ENCODE measurements around the gene IBSP.

The IBSP gene

DNA sequence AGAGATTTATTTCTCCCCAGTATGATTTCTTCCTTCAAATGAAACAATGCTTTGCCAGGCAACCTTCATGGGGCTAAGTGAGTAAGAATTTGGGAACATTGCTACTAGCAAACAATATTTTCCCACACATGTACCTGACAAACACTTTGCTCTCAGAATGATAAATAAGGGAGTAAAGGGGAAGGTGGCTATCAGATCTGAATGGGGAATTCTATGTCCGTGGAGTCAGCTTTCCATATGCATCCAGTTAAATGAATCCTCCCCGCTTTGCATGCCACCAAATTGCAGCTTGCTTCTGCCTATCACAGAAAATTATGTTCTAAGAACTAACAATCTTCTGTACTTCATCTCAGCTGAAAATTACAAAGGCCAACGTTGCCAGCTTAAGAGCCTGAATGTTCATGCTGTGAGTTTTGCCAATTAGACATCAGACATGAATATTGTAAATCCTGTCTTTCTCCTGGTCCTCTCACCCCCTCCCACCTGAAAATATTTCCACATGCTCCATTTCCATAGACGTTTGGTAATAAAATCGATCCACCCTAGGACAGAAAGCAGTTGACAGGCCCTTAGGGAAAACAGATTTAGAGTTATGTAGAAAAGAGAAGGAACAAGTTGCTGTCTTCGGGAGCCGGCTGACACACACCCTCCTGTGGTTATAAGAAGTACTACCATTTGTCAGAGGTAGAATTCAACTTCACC lies 39.7 kb downstream of the IBSP start:
- no peak for DNase-seq

DNA sequence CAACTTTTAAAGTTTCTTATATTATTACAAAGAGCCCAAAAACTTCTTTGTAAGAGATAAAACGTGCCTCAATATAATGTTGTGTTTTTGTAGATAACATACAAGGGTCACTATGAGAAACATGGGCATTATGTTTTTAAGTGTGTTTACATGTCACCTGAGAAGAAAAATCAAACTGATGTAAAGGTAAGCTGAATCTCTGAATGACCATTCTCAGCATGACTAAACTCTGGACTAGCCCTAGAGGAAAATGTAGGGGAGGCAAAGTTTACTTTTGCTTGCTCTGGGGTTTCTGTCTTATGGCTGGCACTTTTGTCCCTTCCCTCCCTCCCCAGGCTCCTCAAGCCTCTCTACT lies 40.2 kb downstream of the IBSP start:
- DNase-seq = no peak

DNA sequence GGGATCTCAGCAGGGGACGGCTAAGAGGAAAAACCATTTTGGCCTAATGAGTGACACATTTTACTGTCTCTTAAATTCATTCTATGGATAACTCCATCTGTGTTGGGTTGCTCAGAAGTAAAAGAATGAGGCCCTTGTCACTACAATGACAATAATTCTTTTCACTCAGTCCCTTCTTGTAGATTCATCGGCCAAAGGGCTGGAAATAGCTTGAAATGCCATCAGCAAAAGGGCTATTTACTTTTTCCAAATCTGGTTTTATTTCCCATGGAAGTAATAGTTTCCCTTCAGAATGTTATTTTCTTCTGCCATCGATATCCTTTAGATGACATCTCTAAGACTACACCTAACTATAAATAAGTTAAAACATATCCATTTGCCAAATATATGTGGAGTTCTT lies 40.8 kb downstream of the IBSP start:
- no peak for DNase-seq

DNA sequence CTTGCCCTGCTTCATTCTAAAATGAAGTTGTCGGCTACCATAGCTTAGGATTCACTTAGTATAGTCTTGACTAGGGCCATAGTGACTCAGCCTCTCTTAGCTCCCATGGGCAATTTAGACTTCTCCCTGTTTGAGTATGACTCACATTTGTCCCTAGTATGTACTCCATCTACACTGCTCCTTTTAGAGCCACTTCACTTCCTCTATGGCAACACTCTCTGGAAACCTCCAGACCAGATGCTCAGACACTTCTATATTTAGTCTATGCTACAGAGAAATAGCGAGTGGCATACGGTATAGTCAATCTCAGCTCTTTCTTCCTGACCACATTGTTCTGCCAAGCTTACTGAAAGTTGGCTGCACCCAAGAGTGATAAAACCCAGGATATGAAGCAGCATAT lies 44.6 kb downstream of the IBSP start:
- peak; percentile 12 for DNase-seq

DNA sequence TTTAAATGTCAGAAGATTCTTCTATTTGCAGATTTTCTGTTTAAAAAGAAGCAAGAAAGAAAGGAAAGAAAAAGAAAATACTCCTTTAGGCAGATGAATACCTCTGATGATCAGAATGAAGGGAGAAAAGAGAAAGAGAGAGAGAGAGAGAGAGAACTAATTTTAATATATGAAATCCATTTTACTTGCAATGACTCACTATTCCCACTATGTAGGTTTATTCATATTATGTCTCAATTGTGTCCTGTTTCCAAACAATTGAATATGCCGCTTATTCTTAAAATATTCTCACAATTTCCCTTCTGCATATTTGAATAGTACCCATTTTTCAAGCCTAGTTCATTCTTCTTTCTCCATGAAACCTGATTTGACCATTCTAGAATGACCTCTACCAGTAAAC lies 45.1 kb downstream of the IBSP start:
- DNase-seq = no peak

DNA sequence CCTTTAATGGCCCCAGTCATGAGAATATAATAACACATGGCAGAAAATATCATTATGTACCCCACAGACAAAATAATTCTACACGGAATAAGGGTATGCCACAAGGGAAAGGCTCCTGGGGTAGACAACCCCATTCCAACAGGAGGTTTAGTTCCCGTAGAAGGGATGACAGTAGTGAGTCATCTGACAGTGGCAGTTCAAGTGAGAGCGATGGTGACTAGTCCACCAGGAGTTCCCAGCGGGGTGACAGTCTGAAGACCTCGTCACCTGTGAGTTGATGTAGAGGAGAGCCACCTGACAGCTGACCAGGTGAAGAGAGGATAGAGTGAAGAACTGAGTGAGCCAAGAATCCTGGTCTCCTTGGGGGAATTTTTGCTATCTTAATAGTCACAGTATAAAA lies 46.9 kb downstream of the IBSP start:
- DNase-seq = no peak

DNA sequence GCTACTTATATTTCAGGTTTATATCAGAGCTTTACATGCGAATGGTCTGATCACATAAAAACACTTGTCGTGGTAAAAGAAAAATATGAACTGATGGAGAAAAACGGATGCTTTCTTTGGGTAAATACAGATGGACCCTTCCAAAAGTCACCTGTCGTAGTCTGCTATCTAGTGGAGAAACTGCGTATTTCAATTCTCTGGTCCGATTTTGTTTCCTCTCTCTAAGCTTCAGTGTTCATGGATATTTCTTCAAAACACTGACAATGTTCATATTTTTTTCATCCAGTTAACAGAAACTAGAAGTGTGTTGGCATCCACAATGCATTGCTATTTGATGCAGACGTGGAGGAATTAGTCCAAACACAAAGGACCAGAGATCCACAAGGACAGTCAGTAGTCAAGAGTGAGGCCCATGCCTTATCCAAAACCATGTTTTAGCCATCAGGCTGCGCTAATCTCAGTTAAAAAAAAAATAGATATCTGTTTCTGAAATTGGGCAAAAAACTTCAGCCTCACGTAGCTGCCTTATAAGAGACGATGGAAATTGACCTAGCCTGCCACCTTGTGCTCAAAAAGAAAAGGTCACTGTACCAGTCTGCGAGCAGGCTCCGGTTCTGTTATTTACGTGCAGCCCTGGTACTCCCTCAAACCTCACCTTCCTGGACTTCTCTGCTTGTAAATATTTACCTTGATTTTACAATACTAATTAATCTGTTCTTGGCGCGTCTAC lies 49.4 kb downstream of the IBSP start:
- peak; percentile 16 for DNase-seq

DNA sequence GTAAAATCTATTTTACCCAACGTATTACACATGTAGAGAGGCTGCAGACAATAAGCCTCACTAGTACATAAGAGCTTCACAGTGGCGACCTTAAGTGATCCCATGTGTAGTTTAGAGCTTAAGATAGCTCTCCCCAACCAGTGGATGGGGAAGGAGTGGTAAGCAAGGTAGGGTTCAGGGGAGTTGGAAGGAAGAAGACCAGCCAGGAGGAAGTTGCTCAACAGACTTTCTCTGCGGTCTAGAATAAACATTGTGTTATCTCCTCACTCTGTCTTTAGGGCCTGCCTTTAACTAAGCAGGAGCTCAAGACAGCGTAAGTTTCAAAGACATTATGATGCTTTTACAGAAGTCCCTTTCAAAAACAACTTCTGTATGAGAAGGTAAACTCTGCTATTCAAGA lies 50.3 kb downstream of the IBSP start:
- DNase-seq = peak; percentile 26

DNA sequence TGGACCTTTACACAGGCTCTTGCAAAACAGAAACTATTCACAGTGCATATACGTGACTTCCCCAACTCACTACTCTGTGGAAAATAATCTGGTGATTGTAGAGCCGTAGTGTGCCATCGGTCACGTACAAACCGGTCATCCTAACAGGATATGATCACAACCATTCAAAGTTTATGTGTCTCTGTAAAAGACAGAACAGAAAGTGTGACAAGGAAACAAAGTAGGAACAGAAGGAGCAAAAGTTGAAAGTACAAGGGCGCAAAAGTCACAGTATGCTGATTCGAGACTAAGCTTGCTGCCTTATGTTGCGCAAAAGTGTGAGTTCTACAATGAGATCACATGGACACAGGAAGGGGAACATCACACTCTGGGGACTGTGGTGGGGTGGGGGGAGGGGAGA lies 52.0 kb downstream of the IBSP start:
- no peak for DNase-seq

DNA sequence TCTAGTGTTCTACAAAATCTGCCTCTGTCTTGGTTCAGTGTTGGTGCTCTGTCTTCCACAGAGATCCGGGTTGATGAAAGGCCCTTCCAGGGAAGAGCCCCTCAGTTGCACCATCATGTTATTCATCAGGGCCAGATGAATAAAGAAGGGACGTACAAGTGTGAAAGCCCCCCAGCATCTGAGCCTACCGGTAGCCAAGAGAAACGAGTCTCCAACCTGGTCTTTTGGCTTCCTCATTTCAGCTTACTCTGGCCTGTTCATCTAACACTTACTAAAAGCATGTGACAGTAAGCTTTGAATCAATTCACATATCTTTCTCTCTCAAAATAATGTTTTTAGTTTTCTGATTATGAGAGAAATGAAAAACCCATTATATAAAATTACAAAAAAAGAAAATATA lies 52.6 kb downstream of the IBSP start:
- no peak for DNase-seq

DNA sequence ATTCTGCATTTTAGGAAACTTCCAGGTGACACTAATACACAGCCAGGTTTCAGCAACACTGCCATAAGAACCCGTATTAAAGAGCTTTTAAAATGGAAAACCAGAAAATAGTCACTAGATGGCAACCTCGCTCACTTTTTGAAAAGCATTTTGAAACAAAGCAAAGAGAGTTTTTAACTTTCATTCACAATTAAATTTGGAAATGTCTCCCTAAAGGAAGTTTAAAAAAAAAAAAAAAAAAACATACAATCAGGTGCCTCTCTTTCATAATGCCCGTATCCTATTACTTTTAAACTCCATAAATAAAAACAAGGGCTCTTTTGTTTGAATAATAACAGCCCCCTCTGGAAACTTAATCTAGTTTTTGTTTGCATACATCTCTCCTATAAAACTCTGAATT lies 53.8 kb downstream of the IBSP start:
- DNase-seq = peak; percentile 11

DNA sequence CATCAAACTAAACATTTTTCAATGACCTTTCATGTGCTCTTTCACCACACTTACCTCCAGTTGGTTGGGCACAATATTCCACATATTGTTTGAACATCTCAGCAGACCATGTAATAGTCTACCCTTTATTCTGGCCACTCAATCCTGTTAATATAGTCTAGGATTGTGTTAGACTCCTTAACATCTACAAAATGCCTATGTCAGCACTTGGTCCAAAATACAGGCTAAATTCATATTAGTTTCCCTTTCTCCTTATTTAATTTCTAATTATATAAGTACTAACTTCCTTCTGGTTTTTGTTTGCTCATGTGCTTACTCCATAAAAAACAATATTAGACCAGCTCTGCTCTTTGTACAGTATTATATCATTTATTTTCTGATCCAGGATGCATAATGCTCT lies 54.5 kb downstream of the IBSP start:
- DNase-seq = no peak

DNA sequence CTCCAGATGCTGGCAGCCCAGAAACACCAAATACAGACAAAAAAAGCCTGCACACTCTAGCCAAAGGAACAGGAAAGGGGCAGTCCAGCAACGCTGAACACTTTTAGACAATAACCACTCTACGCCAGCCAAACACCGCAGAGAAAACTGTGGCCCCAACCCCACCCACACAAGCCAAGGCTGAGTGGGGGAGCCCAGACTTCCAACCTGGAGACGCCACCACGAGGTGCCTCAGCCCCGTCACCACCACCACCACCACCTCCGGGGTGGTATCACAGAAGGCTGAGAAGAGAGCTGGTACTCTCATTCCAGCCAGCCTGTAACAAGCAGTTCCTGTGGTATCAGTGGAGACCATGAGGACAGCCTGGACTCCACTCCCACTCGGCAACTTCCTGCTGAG lies 56.2 kb downstream of the IBSP start:
- DNase-seq = no peak

DNA sequence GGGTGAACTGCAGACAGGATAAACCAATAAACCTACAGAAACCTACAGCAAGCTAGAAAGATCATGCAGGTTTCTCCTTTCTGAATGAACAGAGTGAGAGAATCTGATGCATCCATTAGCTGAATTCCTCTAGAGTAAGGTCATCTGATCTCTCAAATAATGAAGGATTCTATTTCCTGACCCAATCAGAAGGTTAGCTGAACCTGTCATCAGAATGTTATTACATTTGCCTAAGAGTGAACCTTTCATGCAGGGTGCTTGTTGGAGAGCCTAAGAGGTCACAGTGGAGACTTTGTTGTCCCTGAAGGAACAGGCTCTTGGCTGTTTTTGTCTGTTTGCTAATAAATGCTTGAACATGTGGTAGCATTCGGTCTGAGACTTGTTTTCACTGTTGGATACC lies 57.5 kb downstream of the IBSP start:
- DNase-seq = peak; percentile 26

DNA sequence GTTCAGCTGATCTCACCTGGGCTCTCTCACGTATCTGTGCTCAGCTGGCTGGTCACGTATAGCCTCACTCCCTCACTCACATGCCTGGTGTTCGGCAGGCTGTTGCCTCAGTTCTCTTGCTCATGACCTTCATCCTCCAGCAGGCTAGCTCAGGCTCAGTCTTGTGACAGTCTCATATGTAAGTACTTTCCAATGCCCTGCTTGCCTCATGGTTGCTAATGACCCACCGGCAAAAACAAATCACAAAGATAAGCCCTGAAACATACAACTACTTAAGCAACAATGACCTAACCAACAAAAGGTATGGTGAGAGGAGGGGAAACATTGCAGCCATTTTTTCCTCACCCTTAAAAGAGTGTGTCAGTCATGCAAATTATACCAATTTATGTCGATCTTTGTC lies 58.4 kb downstream of the IBSP start:
- no peak for DNase-seq

Data from NCI-H226 (cell line).